ENCODE results near the gene EVI5.

DNA sequence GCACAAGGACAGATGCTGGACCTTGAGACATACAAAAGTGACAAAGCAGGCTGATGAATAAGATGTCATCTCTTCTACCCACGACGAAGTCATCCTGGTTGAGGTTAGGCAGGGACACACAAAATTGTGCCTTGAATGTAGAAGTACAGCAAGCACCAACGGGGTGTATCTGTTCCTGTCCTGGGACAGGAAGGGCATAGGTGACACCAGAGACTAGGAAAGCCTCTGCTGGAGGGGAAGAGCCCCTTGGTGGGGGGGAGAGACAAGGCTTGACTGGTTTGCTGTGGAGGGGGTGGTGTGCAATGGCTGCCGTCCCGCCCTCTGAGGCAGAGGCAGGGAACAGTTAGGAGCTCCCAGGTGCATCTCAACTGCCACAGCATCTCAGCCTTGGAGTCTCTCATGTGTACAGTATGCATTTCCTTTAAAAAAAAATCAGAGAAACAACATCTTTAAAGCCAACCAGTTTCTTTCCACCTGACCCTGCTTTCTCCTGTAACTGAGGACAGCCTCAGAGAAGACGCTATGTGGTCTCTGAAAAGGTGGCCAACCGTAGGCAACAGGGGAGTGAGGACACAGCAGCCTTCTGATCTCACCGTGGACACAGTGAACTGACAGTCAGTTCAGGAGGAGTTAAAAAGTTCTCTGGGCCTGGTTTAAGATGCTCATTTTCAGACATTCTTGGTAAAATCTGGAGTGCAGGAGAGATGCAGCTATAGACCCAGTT, 280.5 kb downstream of the EVI5 start:
- TF ChIP-seq, protein P1, sequence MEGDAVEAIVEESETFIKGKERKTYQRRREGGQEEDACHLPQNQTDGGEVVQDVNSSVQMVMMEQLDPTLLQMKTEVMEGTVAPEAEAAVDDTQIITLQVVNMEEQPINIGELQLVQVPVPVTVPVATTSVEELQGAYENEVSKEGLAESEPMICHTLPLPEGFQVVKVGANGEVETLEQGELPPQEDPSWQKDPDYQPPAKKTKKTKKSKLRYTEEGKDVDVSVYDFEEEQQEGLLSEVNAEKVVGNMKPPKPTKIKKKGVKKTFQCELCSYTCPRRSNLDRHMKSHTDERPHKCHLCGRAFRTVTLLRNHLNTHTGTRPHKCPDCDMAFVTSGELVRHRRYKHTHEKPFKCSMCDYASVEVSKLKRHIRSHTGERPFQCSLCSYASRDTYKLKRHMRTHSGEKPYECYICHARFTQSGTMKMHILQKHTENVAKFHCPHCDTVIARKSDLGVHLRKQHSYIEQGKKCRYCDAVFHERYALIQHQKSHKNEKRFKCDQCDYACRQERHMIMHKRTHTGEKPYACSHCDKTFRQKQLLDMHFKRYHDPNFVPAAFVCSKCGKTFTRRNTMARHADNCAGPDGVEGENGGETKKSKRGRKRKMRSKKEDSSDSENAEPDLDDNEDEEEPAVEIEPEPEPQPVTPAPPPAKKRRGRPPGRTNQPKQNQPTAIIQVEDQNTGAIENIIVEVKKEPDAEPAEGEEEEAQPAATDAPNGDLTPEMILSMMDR (IDR thresholded peaks at IDR 0.05), result no peak
- TF ChIP-seq EZH2 (IDR thresholded peaks at IDR 0.05; ENCODE audit: borderline replicate concordance, insufficient read depth, low read depth, low read length, poor library complexity, severe bottlenecking), result no peak

Measured in B cell (primary cell).